Uterus (tissue), 2 donors: Measurements from ENCODE around the gene ATP8A2.

ENCODE experiments used
- POLR2A ChIP-seq, 2 donors: fragments of 450-650 bp; IDR thresholded peaks; one replicate each; pipeline ENCODE4 v1.6.1; 2016; ENCODE audit warnings: antibody characterized with exemption in 2 of 2, mild to moderate bottlenecking in 1 of 2, moderate library complexity in 1 of 2
- TF ChIP-seq, protein P1 (sequence below), 4 experiments: fragments of 200-600 bp in 2 of 4; fragments of 450-650 bp in 2 of 4; sonication (generic) in 2 of 4; IDR thresholded peaks; one replicate each; pipeline ENCODE4 v1.5.1; 2016 to 2019; ENCODE audit warnings: antibody characterized with exemption in 4 of 4, mild to moderate bottlenecking in 2 of 4, moderate library complexity in 1 of 4

GRCh38 chr13:25874907-25875306 lies 503.1 kb downstream of the ATP8A2 start:
- TF ChIP-seq, protein P1, sequence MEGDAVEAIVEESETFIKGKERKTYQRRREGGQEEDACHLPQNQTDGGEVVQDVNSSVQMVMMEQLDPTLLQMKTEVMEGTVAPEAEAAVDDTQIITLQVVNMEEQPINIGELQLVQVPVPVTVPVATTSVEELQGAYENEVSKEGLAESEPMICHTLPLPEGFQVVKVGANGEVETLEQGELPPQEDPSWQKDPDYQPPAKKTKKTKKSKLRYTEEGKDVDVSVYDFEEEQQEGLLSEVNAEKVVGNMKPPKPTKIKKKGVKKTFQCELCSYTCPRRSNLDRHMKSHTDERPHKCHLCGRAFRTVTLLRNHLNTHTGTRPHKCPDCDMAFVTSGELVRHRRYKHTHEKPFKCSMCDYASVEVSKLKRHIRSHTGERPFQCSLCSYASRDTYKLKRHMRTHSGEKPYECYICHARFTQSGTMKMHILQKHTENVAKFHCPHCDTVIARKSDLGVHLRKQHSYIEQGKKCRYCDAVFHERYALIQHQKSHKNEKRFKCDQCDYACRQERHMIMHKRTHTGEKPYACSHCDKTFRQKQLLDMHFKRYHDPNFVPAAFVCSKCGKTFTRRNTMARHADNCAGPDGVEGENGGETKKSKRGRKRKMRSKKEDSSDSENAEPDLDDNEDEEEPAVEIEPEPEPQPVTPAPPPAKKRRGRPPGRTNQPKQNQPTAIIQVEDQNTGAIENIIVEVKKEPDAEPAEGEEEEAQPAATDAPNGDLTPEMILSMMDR (IDR thresholded peaks at IDR 0.05): no peak
- no peak for TF ChIP-seq POLR2A (IDR thresholded peaks at IDR 0.05)
